HL-60 (cell line): Measurements from ENCODE around the gene IL18R1.

Source experiments
- DNase-seq, 2 experiments: peaks; one replicate each; pipeline ENCODE4 v3.0.0-alpha.2; 2010 to 2020; ENCODE audit warnings: low read depth in 1 of 2, low spot score in 1 of 2
- H3K27ac ChIP-seq: fragments of 250-450 bp; sonication (Bioruptor Pico); replicated peaks from 2 replicates; pipeline ENCODE4 v1.5.1; 2020; ENCODE audit warnings: mild to moderate bottlenecking, moderate library complexity
- H3K27me3 ChIP-seq: fragments of 250-450 bp; sonication (Bioruptor Pico); 2 replicates; pipeline ENCODE4 v1.5.1; 2021; ENCODE audit warnings: mild to moderate bottlenecking, moderate library complexity; ENCODE audit not compliant: insufficient read depth, poor library complexity, severe bottlenecking
- H3K4me3 ChIP-seq: replicated peaks from 2 replicates; pipeline ENCODE4 v1.5.1; 2011; ENCODE audit warnings: mild to moderate bottlenecking, control low read depth, low read length; ENCODE audit not compliant: insufficient read depth
- GABPA ChIP-seq: IDR thresholded peaks from 2 replicates; pipeline ENCODE4 v1.6.1; 2012; ENCODE audit warnings: low read depth
- POLR2AphosphoS5 ChIP-seq: IDR thresholded peaks from 2 replicates; pipeline ENCODE4 v1.6.1; 2012; ENCODE audit warnings: low read depth
- SPI1 ChIP-seq: IDR thresholded peaks from 2 replicates; pipeline ENCODE4 v1.6.1; 2012; ENCODE audit warnings: low read depth, mild to moderate bottlenecking, borderline replicate concordance
- TF ChIP-seq, protein P1 (sequence below): IDR thresholded peaks from one replicate; pipeline ENCODE4 v1.5.1; 2011; ENCODE audit warnings: low read length, control low read depth, inconsistent platforms; ENCODE audit not compliant: insufficient read depth
- TF ChIP-seq, protein P2 (sequence below): IDR thresholded peaks from 2 replicates; pipeline ENCODE4 v1.6.1; 2012; ENCODE audit warnings: low read depth; ENCODE audit not compliant: insufficient replicate concordance

Gene IL18R1

DNA sequence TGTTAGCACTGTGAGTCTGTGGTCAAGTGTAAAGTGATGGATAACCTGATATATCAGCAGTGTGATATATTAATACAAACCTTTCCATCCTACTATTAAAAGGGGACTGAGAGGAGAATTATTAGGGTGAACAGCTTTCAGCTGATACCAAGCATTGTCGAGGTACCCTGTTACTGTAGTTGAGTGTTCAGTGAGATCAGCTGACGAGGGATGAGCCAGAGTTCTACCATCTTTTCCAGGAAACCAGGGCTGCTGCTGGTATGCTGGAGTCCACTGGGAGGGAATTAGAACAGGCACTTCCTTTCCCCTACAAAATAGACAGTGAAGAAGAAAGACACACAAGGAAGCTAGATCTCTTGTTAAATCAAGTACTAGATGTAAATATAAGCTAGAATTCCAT, 67.8 kb downstream of the IL18R1 start:
- TF ChIP-seq SPI1 (no peak), POLR2AphosphoS5 (no peak)
- TF ChIP-seq, protein P1, sequence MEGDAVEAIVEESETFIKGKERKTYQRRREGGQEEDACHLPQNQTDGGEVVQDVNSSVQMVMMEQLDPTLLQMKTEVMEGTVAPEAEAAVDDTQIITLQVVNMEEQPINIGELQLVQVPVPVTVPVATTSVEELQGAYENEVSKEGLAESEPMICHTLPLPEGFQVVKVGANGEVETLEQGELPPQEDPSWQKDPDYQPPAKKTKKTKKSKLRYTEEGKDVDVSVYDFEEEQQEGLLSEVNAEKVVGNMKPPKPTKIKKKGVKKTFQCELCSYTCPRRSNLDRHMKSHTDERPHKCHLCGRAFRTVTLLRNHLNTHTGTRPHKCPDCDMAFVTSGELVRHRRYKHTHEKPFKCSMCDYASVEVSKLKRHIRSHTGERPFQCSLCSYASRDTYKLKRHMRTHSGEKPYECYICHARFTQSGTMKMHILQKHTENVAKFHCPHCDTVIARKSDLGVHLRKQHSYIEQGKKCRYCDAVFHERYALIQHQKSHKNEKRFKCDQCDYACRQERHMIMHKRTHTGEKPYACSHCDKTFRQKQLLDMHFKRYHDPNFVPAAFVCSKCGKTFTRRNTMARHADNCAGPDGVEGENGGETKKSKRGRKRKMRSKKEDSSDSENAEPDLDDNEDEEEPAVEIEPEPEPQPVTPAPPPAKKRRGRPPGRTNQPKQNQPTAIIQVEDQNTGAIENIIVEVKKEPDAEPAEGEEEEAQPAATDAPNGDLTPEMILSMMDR = no peak
- TF ChIP-seq, protein P2, sequence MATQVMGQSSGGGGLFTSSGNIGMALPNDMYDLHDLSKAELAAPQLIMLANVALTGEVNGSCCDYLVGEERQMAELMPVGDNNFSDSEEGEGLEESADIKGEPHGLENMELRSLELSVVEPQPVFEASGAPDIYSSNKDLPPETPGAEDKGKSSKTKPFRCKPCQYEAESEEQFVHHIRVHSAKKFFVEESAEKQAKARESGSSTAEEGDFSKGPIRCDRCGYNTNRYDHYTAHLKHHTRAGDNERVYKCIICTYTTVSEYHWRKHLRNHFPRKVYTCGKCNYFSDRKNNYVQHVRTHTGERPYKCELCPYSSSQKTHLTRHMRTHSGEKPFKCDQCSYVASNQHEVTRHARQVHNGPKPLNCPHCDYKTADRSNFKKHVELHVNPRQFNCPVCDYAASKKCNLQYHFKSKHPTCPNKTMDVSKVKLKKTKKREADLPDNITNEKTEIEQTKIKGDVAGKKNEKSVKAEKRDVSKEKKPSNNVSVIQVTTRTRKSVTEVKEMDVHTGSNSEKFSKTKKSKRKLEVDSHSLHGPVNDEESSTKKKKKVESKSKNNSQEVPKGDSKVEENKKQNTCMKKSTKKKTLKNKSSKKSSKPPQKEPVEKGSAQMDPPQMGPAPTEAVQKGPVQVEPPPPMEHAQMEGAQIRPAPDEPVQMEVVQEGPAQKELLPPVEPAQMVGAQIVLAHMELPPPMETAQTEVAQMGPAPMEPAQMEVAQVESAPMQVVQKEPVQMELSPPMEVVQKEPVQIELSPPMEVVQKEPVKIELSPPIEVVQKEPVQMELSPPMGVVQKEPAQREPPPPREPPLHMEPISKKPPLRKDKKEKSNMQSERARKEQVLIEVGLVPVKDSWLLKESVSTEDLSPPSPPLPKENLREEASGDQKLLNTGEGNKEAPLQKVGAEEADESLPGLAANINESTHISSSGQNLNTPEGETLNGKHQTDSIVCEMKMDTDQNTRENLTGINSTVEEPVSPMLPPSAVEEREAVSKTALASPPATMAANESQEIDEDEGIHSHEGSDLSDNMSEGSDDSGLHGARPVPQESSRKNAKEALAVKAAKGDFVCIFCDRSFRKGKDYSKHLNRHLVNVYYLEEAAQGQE = no peak
- H3K27ac ChIP-seq = peak overlapping the region; percentile 65

DNA sequence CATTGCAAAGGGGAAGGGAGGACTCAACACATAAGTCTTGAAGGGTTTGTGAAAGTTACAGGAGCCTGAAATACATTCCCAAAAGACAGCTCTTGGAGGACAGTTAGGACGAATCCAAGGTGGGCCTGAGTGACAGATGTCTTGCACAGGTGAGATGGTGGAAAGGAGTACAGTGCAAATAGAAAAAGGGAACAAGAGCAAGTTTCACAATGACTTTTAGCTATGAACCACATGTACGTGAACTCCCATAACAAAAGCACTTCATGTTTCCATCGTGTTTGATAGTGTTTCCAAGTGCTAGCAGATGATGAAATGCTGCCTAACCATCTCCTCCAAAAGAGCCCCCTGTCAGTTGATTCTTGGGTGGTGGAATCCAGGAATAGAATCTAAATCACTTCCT, 69.2 kb downstream of the IL18R1 start:
- Histone ChIP-seq H3K27me3 (no peaks in the 10 kb centered on the region), H3K27ac (peak overlapping the region; percentile 65), H3K4me3 (no peak overlapping the region)
- TF ChIP-seq SPI1 (peak; percentile 59; the same call in 1 of the 2 replicates), POLR2AphosphoS5 (0 out of 2 replicates have a peak, but pooled peaks have one; percentile 25), GABPA (no peak)
- TF ChIP-seq, protein P1 = no peak
- TF ChIP-seq, protein P2 = no peak
- peak; percentile 23 to 64 for DNase-seq

More for the DNA sequence above, 67.8 kb downstream of the IL18R1 start:
- DNase-seq = no peak
- no peaks in the 10 kb centered on the region for H3K27me3 ChIP-seq
- no peak overlapping the region for H3K4me3 ChIP-seq

DNA sequence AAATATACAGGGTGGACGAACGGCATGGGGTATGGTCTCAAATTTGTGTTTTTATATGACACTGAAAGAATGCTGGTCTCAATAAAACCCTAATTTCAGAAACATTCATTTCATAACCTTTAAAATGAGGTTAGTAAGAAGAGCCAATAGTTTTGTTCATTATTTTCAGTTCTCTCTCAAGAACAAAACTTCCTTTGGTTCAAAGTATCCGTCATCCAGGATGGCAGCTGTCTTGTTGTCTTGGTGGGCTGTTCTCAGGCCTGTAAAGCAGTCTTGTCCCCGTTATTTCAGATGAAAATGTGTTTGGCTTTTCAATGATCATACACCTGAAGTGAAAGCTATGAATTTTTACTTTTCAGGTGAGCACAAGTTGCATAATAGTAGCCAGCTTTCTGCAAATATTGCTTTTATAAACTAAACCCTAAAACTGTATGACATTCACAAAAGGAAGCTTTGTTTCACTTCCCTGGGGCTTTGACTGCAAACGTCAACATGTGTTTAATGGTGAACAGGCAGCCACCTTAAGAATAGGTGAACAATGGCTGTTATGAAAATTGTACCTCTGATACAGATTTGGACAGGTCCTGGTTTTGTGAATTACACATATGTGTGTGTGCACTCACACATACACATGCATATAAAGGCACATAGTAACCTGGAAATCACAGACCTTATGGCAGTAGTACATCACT, 70.0 kb downstream of the IL18R1 start:
- Histone ChIP-seq H3K4me3 (no peak overlapping the region), H3K27ac (peak overlapping the region; percentile 65), H3K27me3 (no peaks in the 10 kb centered on the region)
- no peak for DNase-seq
- no peak for TF ChIP-seq GABPA
- no peak for TF ChIP-seq SPI1
- TF ChIP-seq POLR2AphosphoS5 = no peak
- TF ChIP-seq, protein P1 = no peak

DNA sequence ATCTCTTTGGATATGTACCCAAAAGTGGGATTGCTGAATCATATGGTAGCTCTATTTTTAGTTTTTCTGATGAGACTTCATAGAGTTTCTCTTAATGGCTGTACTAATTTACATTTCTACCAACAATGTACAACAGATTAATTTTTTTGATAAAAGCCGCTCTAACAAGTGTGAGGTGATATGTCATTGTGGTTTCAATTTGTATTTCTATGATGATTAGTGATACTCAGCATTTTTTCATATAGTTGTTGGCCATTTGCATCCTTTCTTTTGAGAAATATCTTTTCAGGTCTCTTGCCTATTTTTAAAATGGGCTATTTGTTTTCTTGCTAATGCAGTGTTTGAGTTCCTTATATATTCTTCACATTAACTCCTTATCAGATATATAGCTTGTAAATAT, 71.7 kb downstream of the IL18R1 start:
- DNase-seq = no peak
- no peaks in the 10 kb centered on the region for H3K27me3 ChIP-seq
- H3K4me3 ChIP-seq = no peak overlapping the region
- H3K27ac ChIP-seq = no peak overlapping the region
- TF ChIP-seq GABPA (no peak), SPI1 (no peak), POLR2AphosphoS5 (no peak)
- TF ChIP-seq, protein P1 = no peak
- TF ChIP-seq, protein P2 = no peak
